ENCODE data around the gene MAPK4. TPM values are rescaled to one million over a fixed set of nuclear protein-coding genes. Genes with fewer than 3 reads are reported as not detected.

Gene MAPK4
- total RNA-seq, 2 donors from 2014 or later: 10.6 to 12.6 TPM

GRCh38 chr18:50707855-50708469 is 148.1 kb downstream of the MAPK4 start:
- DNase-seq (ENCODE audit: low spot score): peak; percentile 43
- Histone ChIP-seq H3K36me3 (no peaks in the 10 kb centered on the region), H3K4me3 (no peak overlapping the region), H3K4me1 (replicated peaks) (peaks cover 5% of the 10 kb centered on the region), H3K27me3 (replicated peaks; ENCODE audit: insufficient read depth) (no peaks in the 10 kb centered on the region), H3K9me3 (no peaks in the 10 kb centered on the region), H3K27ac (no peak overlapping the region)
- intact Hi-C loops (cut with DNase I): loop anchor here (5.0 kb wide), 2 partner anchors 51 to 146 kb away; partner anchors contain the start of gene MAPK4
- TF ChIP-seq CTCF (IDR thresholded peaks at IDR 0.05): no peak
- TF ChIP-seq POLR2AphosphoS5 (IDR thresholded peaks at IDR 0.05): peak; percentile 78
- WGBS: 18% methylated on average over 7 of the region's 7 CpGs

GRCh38 chr18:50709193-50709592 is 149.3 kb downstream of the MAPK4 start:
- Histone ChIP-seq H3K27ac (no peak overlapping the region), H3K4me3 (no peak overlapping the region), H3K4me1 (replicated peaks) (peaks cover 5% of the 10 kb centered on the region), H3K27me3 (replicated peaks; ENCODE audit: insufficient read depth) (no peaks in the 10 kb centered on the region), H3K36me3 (no peaks in the 10 kb centered on the region), H3K9me3 (no peaks in the 10 kb centered on the region)
- no peak for DNase-seq (ENCODE audit: low spot score)
- WGBS: 96% methylated on average over 7 of the region's 7 CpGs
- TF ChIP-seq POLR2AphosphoS5 (IDR thresholded peaks at IDR 0.05) (no peak), POLR2A (IDR thresholded peaks at IDR 0.05) (no peak), CTCF (IDR thresholded peaks at IDR 0.05) (no peak)
- intact Hi-C loops (cut with DNase I): loop anchor here (5.0 kb wide), 2 partner anchors 52 to 147 kb away; partner anchors contain the start of gene MAPK4

GRCh38 chr18:50711386-50711785 is 151.5 kb downstream of the MAPK4 start:
- H3K4me3 ChIP-seq: no peak overlapping the region
- no peak overlapping the region for H3K27ac ChIP-seq
- intact Hi-C loops (cut with DNase I): no loop called here
- 77% methylated on average over 5 of the region's 5 CpGs for WGBS
- no peaks in the 10 kb centered on the region for H3K36me3 ChIP-seq
- H3K9me3 ChIP-seq: no peaks in the 10 kb centered on the region
- H3K27me3 ChIP-seq (replicated peaks; ENCODE audit: insufficient read depth): no peaks in the 10 kb centered on the region
- peaks cover 5% of the 10 kb centered on the region for H3K4me1 ChIP-seq (replicated peaks)
- no peak for DNase-seq (ENCODE audit: low spot score)
- TF ChIP-seq CTCF (IDR thresholded peaks at IDR 0.05) (no peak), POLR2AphosphoS5 (IDR thresholded peaks at IDR 0.05) (no peak), POLR2A (IDR thresholded peaks at IDR 0.05) (no peak)

- TF ChIP-seq POLR2AphosphoS5 (IDR thresholded peaks at IDR 0.05): no peak
- TF ChIP-seq POLR2A (IDR thresholded peaks at IDR 0.05): no peak
- no peak for TF ChIP-seq CTCF (IDR thresholded peaks at IDR 0.05)
- intact Hi-C loops (cut with DNase I): no loop called here
- Histone ChIP-seq H3K27me3 (replicated peaks; ENCODE audit: insufficient read depth) (no peaks in the 10 kb centered on the region), H3K36me3 (no peaks in the 10 kb centered on the region), H3K4me1 (replicated peaks) (no peaks in the 10 kb centered on the region), H3K9me3 (no peaks in the 10 kb centered on the region), H3K27ac (no peak overlapping the region), H3K4me3 (no peak overlapping the region)
- DNase-seq (ENCODE audit: low spot score): no peak
- WGBS: 94% methylated on average over 7 of the region's 7 CpGs
Measured at GRCh38 chr18:50715919-50716318, 156.0 kb downstream of the MAPK4 start.

GRCh38 chr18:50716902-50717301 is 157.0 kb downstream of the MAPK4 start:
- H3K4me1 ChIP-seq (replicated peaks): no peaks in the 10 kb centered on the region
- WGBS: 92% methylated on average over 4 of the region's 4 CpGs
- intact Hi-C loops (cut with DNase I): no loop called here
- H3K27ac ChIP-seq: no peak overlapping the region
- no peaks in the 10 kb centered on the region for H3K36me3 ChIP-seq
- no peaks in the 10 kb centered on the region for H3K9me3 ChIP-seq
- TF ChIP-seq POLR2A (IDR thresholded peaks at IDR 0.05) (no peak), CTCF (IDR thresholded peaks at IDR 0.05) (no peak), POLR2AphosphoS5 (IDR thresholded peaks at IDR 0.05) (no peak)
- H3K27me3 ChIP-seq (replicated peaks; ENCODE audit: insufficient read depth): no peaks in the 10 kb centered on the region
- no peak overlapping the region for H3K4me3 ChIP-seq
- DNase-seq (ENCODE audit: low spot score): no peak

Data from prostate gland (tissue), 2 donors.